ENCODE data around the gene TECPR2. TPM values are rescaled to one million over a fixed set of nuclear protein-coding genes. Genes with fewer than 3 reads are reported as not detected.

The TECPR2 gene
- total and polyA plus RNA-seq, 2 experiments from 2014 or later = 9.2 to 37.4 TPM

- H3K4me1 ChIP-seq (ENCODE audit: low read depth) = no peaks in the 10 kb centered on the region
- H3K27me3 ChIP-seq = no peaks in the 10 kb centered on the region
- no peak overlapping the region for H3K4me3 ChIP-seq
- no peaks in the 10 kb centered on the region for H3K36me3 ChIP-seq
- no peak for TF ChIP-seq CTCF (IDR thresholded peaks at IDR 0.05; ENCODE audit: low read depth, low read length)
- no peak for DNase-seq (ENCODE audit: low read depth in 1 of 2, low spot score in 1 of 2)
- no peaks in the 10 kb centered on the region for H3K9me3 ChIP-seq (ENCODE audit: low read depth)
- H3K27ac ChIP-seq = no peak overlapping the region
These were observed 58.8 kb downstream of the TECPR2 start for GRCh38 chr14:102421411-102422057.

DNA sequence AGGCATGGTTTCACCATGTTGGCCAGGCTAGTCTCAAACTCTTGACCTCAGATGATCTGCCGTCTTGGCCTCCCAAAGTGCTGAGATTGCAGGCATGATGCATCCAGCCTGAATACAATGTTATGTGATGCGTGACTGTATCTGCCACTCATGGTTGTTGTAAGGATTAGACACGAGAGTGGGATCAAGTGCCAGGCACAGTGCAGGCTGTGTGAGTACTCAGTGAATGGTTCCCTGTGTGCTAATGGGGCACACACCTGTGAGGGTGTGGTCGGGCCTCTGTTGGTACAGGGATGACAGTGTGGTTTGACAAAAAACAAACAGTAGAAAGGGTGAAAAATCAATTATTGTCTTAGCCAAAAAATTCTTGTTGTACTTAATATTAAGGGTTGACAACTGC is 61.8 kb downstream of the TECPR2 start:
- H3K9me3 ChIP-seq (ENCODE audit: low read depth) = no peaks in the 10 kb centered on the region
- no peaks in the 10 kb centered on the region for H3K4me1 ChIP-seq (ENCODE audit: low read depth)
- TF ChIP-seq CTCF (IDR thresholded peaks at IDR 0.05; ENCODE audit: low read depth, low read length) = no peak
- H3K27ac ChIP-seq = no peak overlapping the region
- no peaks in the 10 kb centered on the region for H3K27me3 ChIP-seq
- no peaks in the 10 kb centered on the region for H3K36me3 ChIP-seq
- DNase-seq (ENCODE audit: low read depth in 1 of 2, low spot score in 1 of 2) = no peak
- no peak overlapping the region for H3K4me3 ChIP-seq

DNA sequence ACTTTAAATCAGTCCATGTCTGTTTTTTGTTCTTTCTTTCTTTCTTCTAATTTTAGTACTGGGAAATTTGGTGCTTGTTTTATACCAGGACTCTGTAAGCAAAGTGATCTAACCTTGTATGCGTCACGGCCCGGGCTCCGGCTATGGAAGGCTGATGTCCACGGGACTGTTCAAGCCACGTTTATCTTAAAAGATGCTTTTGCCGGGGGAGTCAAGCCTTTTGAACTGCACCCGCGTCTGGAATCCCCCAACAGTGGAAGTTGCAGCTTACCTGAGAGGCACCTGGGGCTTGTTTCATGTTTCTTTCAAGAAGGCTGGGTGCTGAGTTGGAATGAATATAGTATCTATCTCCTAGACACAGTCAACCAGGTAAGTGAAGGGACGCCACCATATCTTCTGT is 62.2 kb downstream of the TECPR2 start:
- H3K27ac ChIP-seq = no peak overlapping the region
- no peak for DNase-seq (ENCODE audit: low read depth in 1 of 2, low spot score in 1 of 2)
- H3K9me3 ChIP-seq (ENCODE audit: low read depth) = no peaks in the 10 kb centered on the region
- no peaks in the 10 kb centered on the region for H3K4me1 ChIP-seq (ENCODE audit: low read depth)
- H3K36me3 ChIP-seq = no peaks in the 10 kb centered on the region
- H3K27me3 ChIP-seq = no peaks in the 10 kb centered on the region
- TF ChIP-seq CTCF (IDR thresholded peaks at IDR 0.05; ENCODE audit: low read depth, low read length) = no peak
- no peak overlapping the region for H3K4me3 ChIP-seq

DNA sequence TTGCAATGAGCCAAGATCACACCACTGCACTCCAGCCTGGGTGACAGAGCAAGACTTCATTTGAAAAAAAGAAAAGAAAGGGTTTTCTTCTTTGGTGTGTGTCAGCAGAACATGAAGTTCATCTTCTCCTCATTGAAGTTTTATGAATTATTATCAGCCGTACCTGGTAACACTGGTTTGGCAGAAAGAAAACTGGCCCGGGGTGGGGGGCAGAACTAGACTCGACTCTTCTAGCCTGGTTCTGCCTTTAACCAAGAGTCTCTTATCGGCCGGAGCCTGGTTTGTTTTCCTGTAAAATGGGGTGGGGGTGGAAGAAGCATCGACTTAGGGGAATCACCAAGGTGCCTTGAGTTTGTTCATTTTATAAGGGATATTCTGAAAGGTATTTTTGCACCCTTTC is 64.1 kb downstream of the TECPR2 start:
- Histone ChIP-seq H3K27ac (no peak overlapping the region), H3K27me3 (no peaks in the 10 kb centered on the region), H3K36me3 (no peaks in the 10 kb centered on the region), H3K9me3 (ENCODE audit: low read depth) (no peaks in the 10 kb centered on the region), H3K4me3 (no peak overlapping the region), H3K4me1 (ENCODE audit: low read depth) (no peaks in the 10 kb centered on the region)
- DNase-seq (ENCODE audit: low read depth in 1 of 2, low spot score in 1 of 2) = no peak
- TF ChIP-seq CTCF (IDR thresholded peaks at IDR 0.05; ENCODE audit: low read depth, low read length) = no peak

DNA sequence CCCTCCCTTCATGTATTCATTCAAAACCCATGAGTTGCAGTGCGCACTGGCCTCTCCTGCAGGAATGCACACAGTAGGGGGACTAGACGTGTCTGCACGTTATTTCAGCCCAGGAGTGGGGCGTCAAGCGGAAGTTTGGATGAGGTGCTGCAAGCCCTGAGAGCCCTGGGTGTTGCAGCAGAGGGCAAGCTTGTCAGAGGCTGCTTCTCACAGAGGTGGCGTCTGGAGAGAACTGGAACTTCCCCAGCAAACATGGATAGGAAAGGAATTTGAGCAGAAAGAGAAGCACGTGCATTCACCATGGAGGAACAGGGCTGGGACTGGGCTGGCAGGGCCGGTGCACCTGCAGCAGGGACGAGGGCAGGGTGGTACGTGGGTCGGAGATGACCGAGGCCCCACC is 64.9 kb downstream of the TECPR2 start:
- Histone ChIP-seq H3K36me3 (no peaks in the 10 kb centered on the region), H3K27me3 (no peaks in the 10 kb centered on the region), H3K27ac (no peak overlapping the region), H3K4me1 (ENCODE audit: low read depth) (no peaks in the 10 kb centered on the region), H3K9me3 (ENCODE audit: low read depth) (no peaks in the 10 kb centered on the region), H3K4me3 (no peak overlapping the region)
- no peak for TF ChIP-seq CTCF (IDR thresholded peaks at IDR 0.05; ENCODE audit: low read depth, low read length)
- no peak for DNase-seq (ENCODE audit: low read depth in 1 of 2, low spot score in 1 of 2)

Measured in cardiac muscle cell (in vitro differentiated cells and primary cell).